ENCODE data around the gene SAMD5. TPM values are rescaled to one million over a fixed set of nuclear protein-coding genes. Genes with fewer than 3 reads are reported as not detected.

SAMD5 gene
- total and polyA plus RNA-seq, 2 of the 8 experiments (the other 6 are each of a cell fraction or from before 2014, with no cell fraction given) = 0.02 to 0.04 TPM

DNA sequence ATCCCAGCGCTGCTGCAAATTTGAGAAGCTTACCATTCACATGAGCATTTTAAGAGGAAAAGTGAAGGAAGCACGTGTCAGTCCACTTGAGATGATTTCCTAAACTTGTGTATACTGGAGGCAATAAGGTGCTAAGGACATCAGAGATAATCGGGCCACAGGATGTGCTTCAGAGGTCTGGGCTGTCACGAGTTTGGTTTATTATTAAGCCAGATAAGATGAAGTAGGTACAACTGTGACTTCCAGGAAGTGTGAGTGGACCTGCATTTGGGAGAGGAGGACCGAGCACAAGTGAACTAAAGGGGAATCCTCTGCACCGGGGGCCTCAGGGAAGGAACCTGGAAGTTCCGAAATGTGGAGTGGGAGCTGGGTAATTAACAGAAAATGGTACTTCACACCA lies 1.4 kb downstream of the SAMD5 start:
- FAIRE-seq (no peak), DNase-seq (ENCODE audit: low read depth in 1 of 2, low spot score in 2 of 2) (no peak)
- no peak overlapping the region for H4K91ac ChIP-seq (replicated peaks; ENCODE audit: insufficient read length, low read length)
- no peak overlapping the region for H2BK5ac ChIP-seq (ENCODE audit: low read depth, low read length)
- H2BK15ac ChIP-seq (ENCODE audit: low read length) = no peak overlapping the region
- H3K18ac ChIP-seq (ENCODE audit: extremely low read depth, low read length) = no peak overlapping the region
- H3K27ac ChIP-seq (ENCODE audit: low read depth, low read length) = no peak overlapping the region
- H3K79me1 ChIP-seq (ENCODE audit: low read depth, low read length) = no peaks in the 10 kb centered on the region
- H3K79me2 ChIP-seq (ENCODE audit: control insufficient read depth in 1 of 2, insufficient read depth in 2 of 2, low read length in 2 of 2) = no peaks in the 10 kb centered on the region
- peak overlapping the region in 1 of 2 experiments; percentile 85; a peak in 1 of 4 replicates for H3K4me2 ChIP-seq (ENCODE audit: insufficient read depth in 1 of 2, low read depth in 2 of 2, low read length in 2 of 2)
- no peaks in the 10 kb centered on the region for H3K36me3 ChIP-seq (ENCODE audit: control insufficient read depth in 2 of 4, insufficient read depth in 4 of 4, low read length in 3 of 4)
- no peak overlapping the region for H3K9ac ChIP-seq (replicated peaks in 1 of 4; ENCODE audit: extremely low read depth in 1 of 4, low read depth in 3 of 4, low read length in 3 of 4)
- H3K4me1 ChIP-seq (replicated peaks in 1 of 4; ENCODE audit: control insufficient read depth in 3 of 4, insufficient read depth in 4 of 4, low read length in 3 of 4) = peaks cover 0 to 7% (median 5%) of the 10 kb centered on the region in 4 experiments; a peak in 4 of 7 replicates
- H2BK20ac ChIP-seq (ENCODE audit: low read length) = no peak overlapping the region
- CTCF ChIA-PET (ENCODE audit: partially characterized antibody) = interaction anchor here (0.6 to 1.3 kb wide), 5 partner anchors 9 to 104 kb away, joined by 3 to 5 read pairs (median 3); no protein-coding TSS in a partner anchor
- H2BK120ac ChIP-seq (replicated peaks; ENCODE audit: low read depth, low read length) = no peak overlapping the region
- no peak overlapping the region for H2AFZ ChIP-seq (ENCODE audit: low read length)
- H3K56ac ChIP-seq (replicated peaks; ENCODE audit: insufficient read length, low read depth, low read length) = no peak overlapping the region
- H2AK5ac ChIP-seq (ENCODE audit: low read depth, low read length) = no peak overlapping the region
- no peaks in the 10 kb centered on the region for H3K9me3 ChIP-seq (ENCODE audit: insufficient read depth in 2 of 2, low read depth in 1 of 2, low read length in 1 of 2)
- no peak overlapping the region for H3K4me3 ChIP-seq (ENCODE audit: extremely low read depth in 1 of 4, insufficient read depth in 2 of 4, low read depth in 3 of 4, low read length in 4 of 4)
- POLR2A ChIA-PET (ENCODE audit: partially characterized antibody) = no interaction called here
- no peak overlapping the region for H3K14ac ChIP-seq (ENCODE audit: insufficient read length)
- H3K27me3 ChIP-seq (replicated peaks in 1 of 4; ENCODE audit: control insufficient read depth in 3 of 4, extremely low read depth in 1 of 4, insufficient read depth in 3 of 4, low read length in 3 of 4) = peaks cover 58 to 66% (median 62%) of the 10 kb centered on the region in 4 experiments
- WGBS, 2 experiments (ENCODE audit: extremely low coverage in 1 of 2, insufficient coverage in 1 of 2, insufficient read length in 1 of 2, insufficient replicate concordance in 2 of 2, low coverage in 1 of 2, low lambda C conversion rate in 2 of 2, missing lambda C conversion rate in 1 of 2) = 78% methylated on average over 7 of the region's 7 CpGs; no CpG with 5 or more reads in 1 of the 2 experiments
- no peak overlapping the region for H3K23ac ChIP-seq (ENCODE audit: insufficient read length)
- no peak overlapping the region for H4K8ac ChIP-seq (ENCODE audit: extremely low read depth, insufficient read depth, low read length)
- peaks cover 6% of the 10 kb centered on the region for H3K23me2 ChIP-seq (ENCODE audit: low read depth, low read length)
- peaks cover 5 to 10% of the 10 kb centered on the region in 2 experiments for H4K20me1 ChIP-seq (replicated peaks in 1 of 2; ENCODE audit: control insufficient read depth in 1 of 2, insufficient read depth in 2 of 2, low read length in 2 of 2)
- no peak overlapping the region for H3K4ac ChIP-seq (replicated peaks; ENCODE audit: insufficient read length, low read depth, low read length)
- no peak overlapping the region for H2BK12ac ChIP-seq (ENCODE audit: low read depth, low read length)
- no peak overlapping the region for H4K5ac ChIP-seq (ENCODE audit: insufficient read length, low read depth, low read length)
- TF ChIP-seq RNF2 (IDR thresholded peaks at IDR 0.05; ENCODE audit: borderline replicate concordance, low read depth, low read length, missing control alignments, poor library complexity, severe bottlenecking) (no peak), RAD21 (IDR thresholded peaks at IDR 0.05 in 1 of 2, conservative IDR thresholded peaks at IDR 0.05 in 1 of 2; ENCODE audit: low read depth in 2 of 2, low read length in 2 of 2) (no peak), TBP (IDR thresholded peaks at IDR 0.05; ENCODE audit: low read depth, low read length) (no peak), EGR1 (IDR thresholded peaks at IDR 0.05; ENCODE audit: borderline replicate concordance, low read depth, low read length) (no peak), RBBP5 (IDR thresholded peaks at IDR 0.05; ENCODE audit: borderline replicate concordance, low read depth, low read length) (no peak), SAP30 (IDR thresholded peaks at IDR 0.05; ENCODE audit: insufficient read depth, insufficient replicate concordance, low read length) (no peak), RFX5 (IDR thresholded peaks at IDR 0.05; ENCODE audit: borderline replicate concordance, low read depth, low read length) (no peak), CBX8 (IDR thresholded peaks at IDR 0.05; ENCODE audit: borderline replicate concordance, low read depth, low read length) (no peak)
- TF ChIP-seq, protein P1, sequence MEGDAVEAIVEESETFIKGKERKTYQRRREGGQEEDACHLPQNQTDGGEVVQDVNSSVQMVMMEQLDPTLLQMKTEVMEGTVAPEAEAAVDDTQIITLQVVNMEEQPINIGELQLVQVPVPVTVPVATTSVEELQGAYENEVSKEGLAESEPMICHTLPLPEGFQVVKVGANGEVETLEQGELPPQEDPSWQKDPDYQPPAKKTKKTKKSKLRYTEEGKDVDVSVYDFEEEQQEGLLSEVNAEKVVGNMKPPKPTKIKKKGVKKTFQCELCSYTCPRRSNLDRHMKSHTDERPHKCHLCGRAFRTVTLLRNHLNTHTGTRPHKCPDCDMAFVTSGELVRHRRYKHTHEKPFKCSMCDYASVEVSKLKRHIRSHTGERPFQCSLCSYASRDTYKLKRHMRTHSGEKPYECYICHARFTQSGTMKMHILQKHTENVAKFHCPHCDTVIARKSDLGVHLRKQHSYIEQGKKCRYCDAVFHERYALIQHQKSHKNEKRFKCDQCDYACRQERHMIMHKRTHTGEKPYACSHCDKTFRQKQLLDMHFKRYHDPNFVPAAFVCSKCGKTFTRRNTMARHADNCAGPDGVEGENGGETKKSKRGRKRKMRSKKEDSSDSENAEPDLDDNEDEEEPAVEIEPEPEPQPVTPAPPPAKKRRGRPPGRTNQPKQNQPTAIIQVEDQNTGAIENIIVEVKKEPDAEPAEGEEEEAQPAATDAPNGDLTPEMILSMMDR (IDR thresholded peaks at IDR 0.05; ENCODE audit: control extremely low read depth in 1 of 3, insufficient read depth in 1 of 3, low read depth in 1 of 3, low read length in 3 of 3) = no peak
- TF ChIP-seq, protein P2, sequence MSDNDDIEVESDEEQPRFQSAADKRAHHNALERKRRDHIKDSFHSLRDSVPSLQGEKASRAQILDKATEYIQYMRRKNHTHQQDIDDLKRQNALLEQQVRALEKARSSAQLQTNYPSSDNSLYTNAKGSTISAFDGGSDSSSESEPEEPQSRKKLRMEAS (IDR thresholded peaks at IDR 0.05) = no peak

Data from H1 (cell line).